ENCODE results near the gene GALNT13.

GALNT13 gene

DNA sequence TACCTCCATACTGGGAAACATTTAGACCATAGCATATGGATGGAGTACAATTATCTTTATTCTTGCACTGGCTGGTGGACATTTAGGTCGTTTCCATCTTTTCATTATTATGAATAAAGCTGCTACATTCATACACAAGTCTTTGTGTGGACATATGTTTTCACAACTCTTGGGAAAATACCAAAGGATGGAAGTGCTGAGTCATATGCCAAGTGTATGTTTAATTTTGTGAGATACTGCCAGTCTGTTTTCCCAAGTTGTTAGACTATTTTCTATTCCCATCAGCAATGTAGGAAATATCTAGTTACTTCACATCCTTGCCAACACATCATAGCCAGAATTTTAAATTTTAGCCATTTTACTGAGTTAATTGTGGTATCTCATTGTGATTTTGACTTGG lies 91.5 kb downstream of the GALNT13 start:
- H2BK15ac ChIP-seq (ENCODE audit: low read length) = no peak overlapping the region
- no peak overlapping the region for H3K18ac ChIP-seq (ENCODE audit: low read length)
- H3K4me3 ChIP-seq (ENCODE audit: low read length in 2 of 2) = no peak overlapping the region
- no peak overlapping the region for H2BK5ac ChIP-seq (ENCODE audit: low read length)
- no peak overlapping the region for H2BK120ac ChIP-seq (ENCODE audit: low read depth, low read length)
- H3K9me3 ChIP-seq (replicated peaks in 1 of 2; ENCODE audit: control insufficient read depth in 2 of 2, insufficient read depth in 1 of 2, low read depth in 1 of 2, low read length in 2 of 2) = no peaks in the 10 kb centered on the region
- H3K27me3 ChIP-seq (ENCODE audit: control insufficient read depth in 3 of 3, insufficient read depth in 3 of 3, low read depth in 1 of 3, low read length in 3 of 3) = no peaks in the 10 kb centered on the region
- no peak overlapping the region for H2AK5ac ChIP-seq (ENCODE audit: low read depth, low read length)
- H3K4me1 ChIP-seq (ENCODE audit: control insufficient read depth in 2 of 2, insufficient read depth in 1 of 2, low read depth in 1 of 2, low read length in 2 of 2) = no peaks in the 10 kb centered on the region
- H3K36me3 ChIP-seq (replicated peaks in 1 of 2; ENCODE audit: control insufficient read depth in 2 of 2, insufficient read depth in 2 of 2, low read length in 2 of 2) = no peaks in the 10 kb centered on the region
- H3K4me2 ChIP-seq (ENCODE audit: insufficient read depth, low read length, poor library complexity, severe bottlenecking) = no peak overlapping the region
- no peak overlapping the region for H3K9ac ChIP-seq (ENCODE audit: low read depth, low read length, poor library complexity)
- no peak for DNase-seq (ENCODE audit: low spot score)
- H4K91ac ChIP-seq (ENCODE audit: low read depth, low read length, poor library complexity) = no peak overlapping the region
- WGBS, 2 donors (ENCODE audit: extremely low coverage in 2 of 2, insufficient read length in 2 of 2, insufficient replicate concordance in 1 of 2) = no CpG with 5 or more reads among the region's 1 CpG
- H3K23ac ChIP-seq (ENCODE audit: low read depth, low read length, poor library complexity) = no peak overlapping the region
- no peak overlapping the region for H3K27ac ChIP-seq (replicated peaks; ENCODE audit: low read length)
- H4K8ac ChIP-seq (ENCODE audit: low read depth, low read length) = no peak overlapping the region
- peaks cover 2% of the 10 kb centered on the region for H3K79me1 ChIP-seq (ENCODE audit: low read depth, low read length)
- no peak overlapping the region for H2BK12ac ChIP-seq (ENCODE audit: low read length)
- no peak overlapping the region for H3K4ac ChIP-seq (ENCODE audit: low read length)
- H2AFZ ChIP-seq (ENCODE audit: low read length) = no peak overlapping the region
- no peak overlapping the region for H3K14ac ChIP-seq (ENCODE audit: low read length)

DNA sequence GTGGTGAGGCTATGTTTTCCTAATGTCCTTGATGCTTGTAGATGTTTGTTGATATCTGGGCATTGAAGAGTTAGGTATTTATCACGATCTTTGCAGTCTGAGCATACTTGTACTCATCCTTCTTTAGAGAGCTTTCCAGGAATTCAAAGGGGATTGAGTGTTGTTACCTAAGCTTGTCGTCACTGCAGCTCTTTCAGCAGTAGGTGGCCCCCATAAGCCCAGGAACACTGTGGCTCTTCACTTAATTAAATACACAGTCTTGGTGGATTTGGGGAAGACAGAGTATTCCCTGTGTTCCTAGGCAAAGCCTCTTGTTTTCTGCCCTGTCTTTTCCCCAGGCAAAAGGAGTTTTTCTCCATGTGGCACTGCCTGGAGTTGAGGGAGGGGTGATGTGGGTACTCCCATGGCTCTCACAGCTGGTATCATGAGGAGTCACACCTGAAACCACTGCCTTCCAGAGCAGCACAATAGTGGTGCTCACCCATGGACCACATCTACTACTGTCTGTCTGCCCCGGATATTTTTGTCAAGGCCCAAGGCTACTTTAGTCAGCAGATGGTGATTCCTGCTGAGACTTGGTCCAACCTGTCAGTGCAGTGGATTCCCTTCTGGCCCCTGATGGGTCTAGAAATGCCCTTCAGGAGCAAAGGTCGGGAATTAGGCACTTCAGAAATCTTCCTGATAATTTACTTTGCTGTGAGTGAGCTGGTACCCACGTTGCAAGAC lies 95.7 kb downstream of the GALNT13 start:
- no peak overlapping the region for H2BK5ac ChIP-seq (ENCODE audit: low read length)
- H3K9ac ChIP-seq (ENCODE audit: low read depth, low read length, poor library complexity) = no peak overlapping the region
- H2AFZ ChIP-seq (ENCODE audit: low read length) = no peak overlapping the region
- H3K4me1 ChIP-seq (ENCODE audit: control insufficient read depth in 2 of 2, insufficient read depth in 1 of 2, low read depth in 1 of 2, low read length in 2 of 2) = no peaks in the 10 kb centered on the region
- H3K9me3 ChIP-seq (replicated peaks in 1 of 2; ENCODE audit: control insufficient read depth in 2 of 2, insufficient read depth in 1 of 2, low read depth in 1 of 2, low read length in 2 of 2) = no peaks in the 10 kb centered on the region
- no peak overlapping the region for H2AK5ac ChIP-seq (ENCODE audit: low read depth, low read length)
- no peaks in the 10 kb centered on the region for H3K27me3 ChIP-seq (ENCODE audit: control insufficient read depth in 3 of 3, insufficient read depth in 3 of 3, low read depth in 1 of 3, low read length in 3 of 3)
- H4K91ac ChIP-seq (ENCODE audit: low read depth, low read length, poor library complexity) = no peak overlapping the region
- H2BK12ac ChIP-seq (ENCODE audit: low read length) = no peak overlapping the region
- H3K18ac ChIP-seq (ENCODE audit: low read length) = no peak overlapping the region
- H3K4me2 ChIP-seq (ENCODE audit: insufficient read depth, low read length, poor library complexity, severe bottlenecking) = no peak overlapping the region
- no peak overlapping the region for H3K4ac ChIP-seq (ENCODE audit: low read length)
- DNase-seq (ENCODE audit: low spot score) = no peak
- H4K8ac ChIP-seq (ENCODE audit: low read depth, low read length) = no peak overlapping the region
- no CpG with 5 or more reads among the region's 5 CpGs for WGBS, 2 donors (ENCODE audit: extremely low coverage in 2 of 2, insufficient read length in 2 of 2, insufficient replicate concordance in 1 of 2)
- no peaks in the 10 kb centered on the region for H3K79me1 ChIP-seq (ENCODE audit: low read depth, low read length)
- no peak overlapping the region for H2BK120ac ChIP-seq (ENCODE audit: low read depth, low read length)
- no peak overlapping the region for H2BK15ac ChIP-seq (ENCODE audit: low read length)
- H3K27ac ChIP-seq (replicated peaks; ENCODE audit: low read length) = no peak overlapping the region
- no peak overlapping the region for H3K14ac ChIP-seq (ENCODE audit: low read length)
- H3K36me3 ChIP-seq (replicated peaks in 1 of 2; ENCODE audit: control insufficient read depth in 2 of 2, insufficient read depth in 2 of 2, low read length in 2 of 2) = no peaks in the 10 kb centered on the region
- no peak overlapping the region for H3K4me3 ChIP-seq (ENCODE audit: low read length in 2 of 2)
- no peak overlapping the region for H3K23ac ChIP-seq (ENCODE audit: low read depth, low read length, poor library complexity)

DNA sequence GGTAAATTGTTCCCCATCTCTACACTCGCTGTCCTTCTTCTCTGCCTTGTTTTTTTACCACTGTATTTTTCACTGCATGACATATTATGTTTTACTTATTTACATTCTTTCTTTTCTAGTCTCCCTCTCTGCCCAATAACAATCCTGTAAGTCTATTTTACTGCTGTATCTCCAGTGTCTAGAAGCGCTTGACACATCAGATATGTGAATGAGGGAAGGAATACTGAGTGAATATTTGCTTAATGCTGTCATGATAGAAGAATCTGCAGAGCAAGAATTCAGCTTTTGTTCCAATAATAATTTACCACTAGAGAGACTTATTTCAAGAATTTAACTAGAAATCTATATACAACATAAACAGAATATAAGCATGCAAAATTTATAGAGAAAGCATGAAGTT lies 99.5 kb downstream of the GALNT13 start:
- Histone ChIP-seq H2BK120ac (ENCODE audit: low read depth, low read length) (no peak overlapping the region), H3K18ac (ENCODE audit: low read length) (no peak overlapping the region), H2AK5ac (ENCODE audit: low read depth, low read length) (no peak overlapping the region), H3K36me3 (replicated peaks in 1 of 2; ENCODE audit: control insufficient read depth in 2 of 2, insufficient read depth in 2 of 2, low read length in 2 of 2) (no peaks in the 10 kb centered on the region), H2BK15ac (ENCODE audit: low read length) (no peak overlapping the region), H3K27me3 (ENCODE audit: control insufficient read depth in 3 of 3, insufficient read depth in 3 of 3, low read depth in 1 of 3, low read length in 3 of 3) (no peaks in the 10 kb centered on the region), H3K9ac (ENCODE audit: low read depth, low read length, poor library complexity) (no peak overlapping the region), H2AFZ (ENCODE audit: low read length) (no peak overlapping the region), H2BK5ac (ENCODE audit: low read length) (no peak overlapping the region), H4K8ac (ENCODE audit: low read depth, low read length) (no peak overlapping the region), H3K4me3 (ENCODE audit: low read length in 2 of 2) (no peak overlapping the region), H4K91ac (ENCODE audit: low read depth, low read length, poor library complexity) (no peak overlapping the region), H3K14ac (ENCODE audit: low read length) (no peak overlapping the region), H3K4me2 (ENCODE audit: insufficient read depth, low read length, poor library complexity, severe bottlenecking) (no peak overlapping the region), H3K27ac (replicated peaks; ENCODE audit: low read length) (no peak overlapping the region), H3K23ac (ENCODE audit: low read depth, low read length, poor library complexity) (no peak overlapping the region), H3K9me3 (replicated peaks in 1 of 2; ENCODE audit: control insufficient read depth in 2 of 2, insufficient read depth in 1 of 2, low read depth in 1 of 2, low read length in 2 of 2) (no peaks in the 10 kb centered on the region), H3K79me1 (ENCODE audit: low read depth, low read length) (no peaks in the 10 kb centered on the region), H3K4me1 (ENCODE audit: control insufficient read depth in 2 of 2, insufficient read depth in 1 of 2, low read depth in 1 of 2, low read length in 2 of 2) (no peaks in the 10 kb centered on the region), H3K4ac (ENCODE audit: low read length) (no peak overlapping the region), H2BK12ac (ENCODE audit: low read length) (no peak overlapping the region)
- no peak for DNase-seq (ENCODE audit: low spot score)
- WGBS, 2 donors (ENCODE audit: extremely low coverage in 2 of 2, insufficient read length in 2 of 2, insufficient replicate concordance in 1 of 2) = no CpG with 5 or more reads among the region's 2 CpGs

DNA sequence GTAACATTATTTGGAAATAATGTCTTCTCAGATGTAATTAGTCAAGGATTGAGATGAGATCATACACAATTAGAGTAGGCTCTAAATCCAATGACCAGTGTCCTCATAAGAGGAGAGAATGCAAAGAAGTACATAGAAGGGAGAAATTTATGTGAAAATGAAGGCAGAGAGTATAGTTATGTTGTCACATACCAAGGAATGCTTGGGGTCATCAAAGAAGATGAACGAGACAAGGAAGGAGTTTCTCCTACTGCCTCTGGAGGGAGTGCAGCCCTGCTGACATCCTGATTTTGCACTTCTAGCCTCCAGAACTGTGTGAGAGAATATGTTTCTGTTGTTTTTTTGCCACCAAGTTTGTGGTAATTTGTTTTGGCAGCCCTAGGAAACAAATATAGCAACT lies 100.1 kb downstream of the GALNT13 start:
- H3K18ac ChIP-seq (ENCODE audit: low read length) = no peak overlapping the region
- no peak overlapping the region for H2BK120ac ChIP-seq (ENCODE audit: low read depth, low read length)
- no peak for DNase-seq (ENCODE audit: low spot score)
- H2AFZ ChIP-seq (ENCODE audit: low read length) = no peak overlapping the region
- no peak overlapping the region for H2BK15ac ChIP-seq (ENCODE audit: low read length)
- H3K14ac ChIP-seq (ENCODE audit: low read length) = no peak overlapping the region
- H3K27ac ChIP-seq (replicated peaks; ENCODE audit: low read length) = no peak overlapping the region
- no peak overlapping the region for H2BK5ac ChIP-seq (ENCODE audit: low read length)
- no peak overlapping the region for H3K4ac ChIP-seq (ENCODE audit: low read length)
- WGBS, 2 donors (ENCODE audit: extremely low coverage in 2 of 2, insufficient read length in 2 of 2, insufficient replicate concordance in 1 of 2) = no CpG with 5 or more reads among the region's 1 CpG
- no peak overlapping the region for H3K4me2 ChIP-seq (ENCODE audit: insufficient read depth, low read length, poor library complexity, severe bottlenecking)
- H2BK12ac ChIP-seq (ENCODE audit: low read length) = no peak overlapping the region
- H4K8ac ChIP-seq (ENCODE audit: low read depth, low read length) = no peak overlapping the region
- H3K9me3 ChIP-seq (replicated peaks in 1 of 2; ENCODE audit: control insufficient read depth in 2 of 2, insufficient read depth in 1 of 2, low read depth in 1 of 2, low read length in 2 of 2) = no peaks in the 10 kb centered on the region
- no peak overlapping the region for H4K91ac ChIP-seq (ENCODE audit: low read depth, low read length, poor library complexity)
- no peak overlapping the region for H3K9ac ChIP-seq (ENCODE audit: low read depth, low read length, poor library complexity)
- no peaks in the 10 kb centered on the region for H3K79me1 ChIP-seq (ENCODE audit: low read depth, low read length)
- no peak overlapping the region for H3K4me3 ChIP-seq (ENCODE audit: low read length in 2 of 2)
- H3K36me3 ChIP-seq (replicated peaks in 1 of 2; ENCODE audit: control insufficient read depth in 2 of 2, insufficient read depth in 2 of 2, low read length in 2 of 2) = no peaks in the 10 kb centered on the region
- no peak overlapping the region for H2AK5ac ChIP-seq (ENCODE audit: low read depth, low read length)
- H3K4me1 ChIP-seq (ENCODE audit: control insufficient read depth in 2 of 2, insufficient read depth in 1 of 2, low read depth in 1 of 2, low read length in 2 of 2) = no peaks in the 10 kb centered on the region
- no peaks in the 10 kb centered on the region for H3K27me3 ChIP-seq (ENCODE audit: control insufficient read depth in 3 of 3, insufficient read depth in 3 of 3, low read depth in 1 of 3, low read length in 3 of 3)
- H3K23ac ChIP-seq (ENCODE audit: low read depth, low read length, poor library complexity) = no peak overlapping the region
